AG20443 (cell line): ENCODE results near the gene ISLR.

Experiments
- DNase-seq: peaks from one replicate; pipeline ENCODE4 v3.0.0; 2012; ENCODE audit warnings: low spot score, mixed read lengths

Gene ISLR

GRCh38 chr15:74212494-74212893 is 39.0 kb downstream of the ISLR start:
- DNase-seq: no peak

- DNase-seq: no peak
Measured at GRCh38 chr15:74213858-74214284, 40.4 kb downstream of the ISLR start.

GRCh38 chr15:74214324-74215021 is 41.0 kb downstream of the ISLR start:
- no peak for DNase-seq

GRCh38 chr15:74215958-74216357 is 42.4 kb downstream of the ISLR start:
- no peak for DNase-seq

- no peak for DNase-seq
Measured at GRCh38 chr15:74216949-74217348, 43.4 kb downstream of the ISLR start.

- no peak for DNase-seq
Measured at GRCh38 chr15:74217907-74218885, 44.7 kb downstream of the ISLR start.

- DNase-seq: no peak
Measured at GRCh38 chr15:74220475-74221248, 47.2 kb downstream of the ISLR start.

GRCh38 chr15:74221399-74222239 is 48.1 kb downstream of the ISLR start:
- DNase-seq: no peak

GRCh38 chr15:74222240-74223119 is 49.0 kb downstream of the ISLR start:
- DNase-seq: no peak

- DNase-seq: no peak
Measured at GRCh38 chr15:74225928-74226327, 52.4 kb downstream of the ISLR start.
